ENCODE measurements around the gene SLC2A1. TPM values are rescaled to one million over a fixed set of nuclear protein-coding genes. Genes with fewer than 3 reads are reported as not detected.
A peak's percentile ranks its signal among the peaks of the same experiment; 100 is the strongest.

Gene SLC2A1
- total and polyA plus RNA-seq, 9 of the 15 experiments (the other 6 are each of a cell fraction or from before 2014, with no cell fraction given) = 12.6 to 153 (median 48.0) TPM

- TF ChIP-seq GTF3C2 (IDR thresholded peaks at IDR 0.05; ENCODE audit: borderline replicate concordance, extremely low read depth, insufficient read length) (no peak), ZNF583 (CRISPR knock-in tag; IDR thresholded peaks at IDR 0.05) (no peak; the same call in 1 of the 2 replicates), POLR2G (IDR thresholded peaks at IDR 0.05; ENCODE audit: low read depth, low read length) (peak; percentile 73), MAX (CRISPR knock-in tag; IDR thresholded peaks at IDR 0.05) (no peak; the same call in 1 of the 2 replicates), NUFIP1 (IDR thresholded peaks at IDR 0.05; ENCODE audit: partially characterized antibody) (no peak), ZBTB5 (IDR thresholded peaks at IDR 0.05) (no peak), FOXK2 (conservative IDR thresholded peaks at IDR 0.05 in 1 of 2, IDR thresholded peaks at IDR 0.05 in 1 of 2; ENCODE audit: low read depth in 2 of 2) (peak in 1 of 2 experiments; percentile 51; a peak in 2 of 4 replicates), MCM2 (IDR thresholded peaks at IDR 0.05; ENCODE audit: low read depth) (no peak), SP1 (CRISPR knock-in tag; IDR thresholded peaks at IDR 0.05) (peak; percentile 24), TAF1 (IDR thresholded peaks at IDR 0.05; ENCODE audit: control insufficient read depth, extremely low read depth, insufficient read depth, low read length, severe bottlenecking) (no peak), NCOA6 (IDR thresholded peaks at IDR 0.05) (no peak), SAP30 (IDR thresholded peaks at IDR 0.05; ENCODE audit: borderline replicate concordance, insufficient read depth, low read depth, low read length, poor library complexity, severe bottlenecking) (peak; percentile 28), ZNF449 (CRISPR knock-in tag; IDR thresholded peaks at IDR 0.05) (no peak), E2F8 (IDR thresholded peaks at IDR 0.05; ENCODE audit: low read depth, partially characterized antibody) (no peak), BRF2 (IDR thresholded peaks at IDR 0.05; ENCODE audit: borderline replicate concordance, insufficient read depth, insufficient read length) (no peak)
These were observed 22.2 kb downstream of the SLC2A1 start (continued) for GRCh38 chr1:42936309-42937078.
